ENCODE results near the gene NSMCE4A.

DNA sequence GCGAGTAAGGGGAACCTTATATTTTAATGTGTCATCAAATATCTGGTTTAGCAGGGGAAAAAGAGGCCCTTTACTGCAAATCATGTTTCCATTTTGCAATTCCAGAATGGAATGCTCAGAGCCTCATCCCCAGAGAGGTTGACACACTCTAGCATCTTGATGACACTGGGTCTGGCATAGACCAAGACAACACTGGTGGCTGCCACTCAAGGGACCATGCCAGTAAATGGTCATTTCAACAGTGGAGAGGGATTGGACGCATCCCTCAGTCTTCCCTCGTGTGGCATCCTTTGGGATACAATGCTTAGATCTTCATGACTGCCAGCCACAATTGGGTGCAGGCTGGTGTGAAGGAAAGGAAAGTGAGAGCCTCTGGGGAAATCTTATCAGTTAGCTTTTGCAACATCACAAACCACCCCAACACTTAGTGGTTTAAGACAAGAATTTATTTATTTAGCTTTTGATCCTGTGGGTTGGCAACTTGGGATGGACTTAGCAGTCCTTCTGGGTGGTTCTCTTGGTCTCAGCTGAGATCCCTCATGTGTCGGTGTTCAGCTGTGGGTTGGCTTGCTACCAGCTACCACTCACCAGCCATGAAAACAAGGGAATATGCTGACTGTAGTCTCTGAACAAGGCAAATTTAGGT lies 35.5 kb upstream of the NSMCE4A start:
- TF ChIP-seq POLR2A (IDR thresholded peaks at IDR 0.05) (no peak), CTCF (IDR thresholded peaks at IDR 0.05) (no peak)
